ENCODE measurements around the gene OSBP2.
"Not testable (repeated sequence)": the region's sequence is repeated elsewhere in the genome, so short reads cannot be mapped to it uniquely, and the experiment has no call there.

OSBP2 gene

DNA sequence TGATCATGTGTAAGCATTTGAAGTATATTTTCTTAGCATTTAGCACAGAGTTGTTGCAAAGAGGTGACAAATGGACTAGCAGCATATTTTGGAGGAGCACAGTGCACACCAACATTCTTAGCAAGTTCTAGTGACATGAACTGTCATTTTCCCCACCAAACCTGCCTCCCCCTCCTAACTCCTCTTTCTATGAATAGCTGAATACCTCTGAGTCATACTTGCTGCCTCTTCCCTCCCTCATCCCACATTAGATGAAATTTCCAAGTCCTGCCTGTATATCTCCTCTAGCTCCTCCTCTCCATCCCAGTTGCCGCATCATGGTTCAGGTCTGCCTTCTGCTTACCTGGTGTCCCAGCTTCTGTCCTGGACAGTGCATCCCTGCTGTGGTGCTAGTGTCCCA lies 7.2 kb downstream of the OSBP2 start:
- CTCF ChIA-PET = interaction anchor here (1.4 kb wide), 1 partner anchor 69 kb away, joined by 3 read pairs; no protein-coding TSS in a partner anchor
- DNase-seq (ENCODE audit: extremely low spot score) = no peak
- POLR2A ChIA-PET = no interaction called here
- TF ChIP-seq, protein P1, sequence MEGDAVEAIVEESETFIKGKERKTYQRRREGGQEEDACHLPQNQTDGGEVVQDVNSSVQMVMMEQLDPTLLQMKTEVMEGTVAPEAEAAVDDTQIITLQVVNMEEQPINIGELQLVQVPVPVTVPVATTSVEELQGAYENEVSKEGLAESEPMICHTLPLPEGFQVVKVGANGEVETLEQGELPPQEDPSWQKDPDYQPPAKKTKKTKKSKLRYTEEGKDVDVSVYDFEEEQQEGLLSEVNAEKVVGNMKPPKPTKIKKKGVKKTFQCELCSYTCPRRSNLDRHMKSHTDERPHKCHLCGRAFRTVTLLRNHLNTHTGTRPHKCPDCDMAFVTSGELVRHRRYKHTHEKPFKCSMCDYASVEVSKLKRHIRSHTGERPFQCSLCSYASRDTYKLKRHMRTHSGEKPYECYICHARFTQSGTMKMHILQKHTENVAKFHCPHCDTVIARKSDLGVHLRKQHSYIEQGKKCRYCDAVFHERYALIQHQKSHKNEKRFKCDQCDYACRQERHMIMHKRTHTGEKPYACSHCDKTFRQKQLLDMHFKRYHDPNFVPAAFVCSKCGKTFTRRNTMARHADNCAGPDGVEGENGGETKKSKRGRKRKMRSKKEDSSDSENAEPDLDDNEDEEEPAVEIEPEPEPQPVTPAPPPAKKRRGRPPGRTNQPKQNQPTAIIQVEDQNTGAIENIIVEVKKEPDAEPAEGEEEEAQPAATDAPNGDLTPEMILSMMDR (IDR thresholded peaks at IDR 0.05; ENCODE audit: control extremely low read depth, extremely low read depth, low read depth, missing control alignments) = no peak

- ChIA-PET POLR2A (no interaction called here), CTCF (interaction anchor here (1.4 to 2.0 kb wide), 3 partner anchors 28 to 70 kb away, joined by 3 to 7 read pairs (median 3); no protein-coding TSS in a partner anchor)
- TF ChIP-seq, protein P1 (IDR thresholded peaks at IDR 0.05; ENCODE audit: control extremely low read depth, extremely low read depth, low read depth, missing control alignments) = no peak
- no peak for DNase-seq (ENCODE audit: extremely low spot score)
These were observed 8.2 kb downstream of the OSBP2 start for GRCh38 chr22:30702856-30703255.

GRCh38 chr22:30704978-30705377 lies 10.3 kb downstream of the OSBP2 start:
- POLR2A ChIA-PET = no interaction called here
- DNase-seq (ENCODE audit: extremely low spot score) = no peak
- CTCF ChIA-PET = interaction anchor here (1.3 to 1.9 kb wide), 2 partner anchors 9 to 50 kb away, joined by 4 to 11 read pairs; no protein-coding TSS in a partner anchor
- TF ChIP-seq, protein P1 (IDR thresholded peaks at IDR 0.05; ENCODE audit: control extremely low read depth, extremely low read depth, low read depth, missing control alignments) = no peak

- POLR2A ChIA-PET = no interaction called here
- peak; percentile 54 for DNase-seq (ENCODE audit: extremely low spot score)
- TF ChIP-seq, protein P1 (IDR thresholded peaks at IDR 0.05; ENCODE audit: control extremely low read depth, extremely low read depth, low read depth, missing control alignments) = no peak
- CTCF ChIA-PET = interaction anchor here (1.0 to 1.9 kb wide), 4 partner anchors 10 to 57 kb away, joined by 3 to 11 read pairs (median 4); no protein-coding TSS in a partner anchor
These were observed 11.3 kb downstream of the OSBP2 start for GRCh38 chr22:30705710-30706651.

- DNase-seq (ENCODE audit: extremely low spot score); CTCF ChIA-PET; POLR2A ChIA-PET: not testable (repeated sequence)
These were observed 15.3 kb downstream of the OSBP2 start for GRCh38 chr22:30709980-30710379.

GRCh38 chr22:30712094-30712493 lies 17.4 kb downstream of the OSBP2 start:
- TF ChIP-seq, protein P1 (IDR thresholded peaks at IDR 0.05; ENCODE audit: control extremely low read depth, extremely low read depth, low read depth, missing control alignments) = no peak
- POLR2A ChIA-PET = no interaction called here
- DNase-seq (ENCODE audit: extremely low spot score) = no peak
- CTCF ChIA-PET = interaction anchor here (1.0 to 1.3 kb wide), 2 partner anchors 17 to 78 kb away, joined by 4 to 5 read pairs; partner anchors contain the start of gene OSBP2

DNA sequence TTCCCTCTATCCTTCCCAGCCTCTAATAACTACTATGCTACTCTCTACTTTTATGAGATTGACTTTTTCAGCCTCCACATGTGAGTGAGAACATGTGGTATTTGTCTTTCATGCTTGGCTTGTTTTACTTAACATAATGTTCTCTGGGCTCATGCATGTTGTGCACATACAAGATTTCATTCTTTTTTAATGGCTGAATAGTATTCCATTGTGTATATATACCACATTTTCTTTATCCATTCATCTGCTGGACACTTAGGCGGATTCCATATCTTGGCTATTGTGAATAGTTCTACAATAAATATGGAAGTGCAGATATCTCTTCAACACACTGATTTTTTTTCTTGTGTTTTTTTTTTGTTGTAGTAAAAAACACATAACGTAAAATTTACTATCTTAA lies 19.4 kb downstream of the OSBP2 start:
- DNase-seq (ENCODE audit: extremely low spot score) = no peak
- ChIA-PET POLR2A (no interaction called here), CTCF (interaction anchor here (1.4 kb wide), 1 partner anchor 27 kb away, joined by 3 read pairs; no protein-coding TSS in a partner anchor)
- TF ChIP-seq, protein P1 (IDR thresholded peaks at IDR 0.05; ENCODE audit: control extremely low read depth, extremely low read depth, low read depth, missing control alignments) = no peak

Measured in GM10248 (cell line).